ENCODE data around the gene MCTP2. TPM values are rescaled to one million over a fixed set of nuclear protein-coding genes. Genes with fewer than 3 reads are reported as not detected.

The MCTP2 gene
- total and polyA plus RNA-seq, 2 donors (not counting 1 experiment from before 2014, with no cell fraction given) = 38.3 to 64.8 TPM

- intact Hi-C loops (cut with micrococcal nuclease) = no loop called here
These were observed 141.5 kb downstream of the MCTP2 start for GRCh38 chr15:94372821-94373220.

GRCh38 chr15:94375997-94376396 lies 144.6 kb downstream of the MCTP2 start:
- no peaks in the 10 kb centered on the region for H4K20me1 ChIP-seq (ENCODE audit: control insufficient read depth, insufficient read depth, low read length, poor library complexity, severe bottlenecking)
- H3K27ac ChIP-seq (ENCODE audit: low read length in 2 of 2) = no peak overlapping the region
- no peaks in the 10 kb centered on the region for H3K4me1 ChIP-seq (ENCODE audit: control insufficient read depth in 2 of 2, insufficient read depth in 2 of 2, low read length in 2 of 2)
- intact Hi-C loops (cut with micrococcal nuclease) = no loop called here
- DNase-seq = no peak
- no peaks in the 10 kb centered on the region for H3K9me3 ChIP-seq (ENCODE audit: control extremely low read depth in 1 of 3, control insufficient read depth in 2 of 3, insufficient read depth in 1 of 3, low read length in 2 of 3)
- ChIA-PET CTCF (no interaction called here), POLR2A (no interaction called here)
- no peaks in the 10 kb centered on the region for H3K79me2 ChIP-seq (ENCODE audit: control insufficient read depth, insufficient read depth, low read length)
- WGBS (ENCODE audit: insufficient coverage) = 100% methylated on average over 1 of the region's 1 CpG
- H2AFZ ChIP-seq (ENCODE audit: insufficient read depth, low read depth, low read length, poor library complexity, severe bottlenecking) = no peak overlapping the region
- H3K36me3 ChIP-seq (replicated peaks in 1 of 2; ENCODE audit: control extremely low read depth in 1 of 2, control insufficient read depth in 1 of 2, extremely low read depth in 1 of 2, insufficient read depth in 2 of 2, low read length in 1 of 2) = peaks cover 2 to 61% of the 10 kb centered on the region in 2 experiments
- H3K4me3 ChIP-seq (ENCODE audit: control extremely low read depth in 1 of 5, extremely low read depth in 1 of 5, insufficient read depth in 1 of 5, low read depth in 2 of 5, low read length in 4 of 5) = no peak overlapping the region
- Mint-ChIP-seq H3K27ac (no peak overlapping the region), H3K9me3 (ENCODE audit: insufficient read depth) (no peaks in the 10 kb centered on the region), H3K4me3 (no peak overlapping the region), H3K4me1 (no peaks in the 10 kb centered on the region), H3K27me3 (no peaks in the 10 kb centered on the region)
- H3K27me3 ChIP-seq (replicated peaks in 1 of 4; ENCODE audit: control extremely low read depth in 1 of 4, control insufficient read depth in 3 of 4, insufficient read depth in 4 of 4, low read length in 3 of 4) = no peaks in the 10 kb centered on the region
- H3K9ac ChIP-seq (ENCODE audit: low read length) = no peak overlapping the region
- no peak for ATAC-seq (ENCODE audit: low read depth)
- TF ChIP-seq CTCF (IDR thresholded peaks at IDR 0.05) = no peak
- TF ChIP-seq EZH2 (IDR thresholded peaks at IDR 0.05; ENCODE audit: borderline replicate concordance, insufficient read depth, low read depth, low read length, poor library complexity, severe bottlenecking) = no peak
- no peak overlapping the region for H3K4me2 ChIP-seq (replicated peaks; ENCODE audit: low read depth, low read length, poor library complexity, severe bottlenecking)

More at GRCh38 chr15:94372821-94373220, 141.5 kb downstream of the MCTP2 start:
- Mint-ChIP-seq H3K9me3 (ENCODE audit: insufficient read depth) (no peaks in the 10 kb centered on the region), H3K27ac (no peak overlapping the region), H3K27me3 (no peaks in the 10 kb centered on the region), H3K4me3 (no peak overlapping the region), H3K4me1 (no peaks in the 10 kb centered on the region)
- CTCF ChIA-PET = no interaction called here
- WGBS (ENCODE audit: insufficient coverage) = 100% methylated on average over 2 of the region's 6 CpGs
- no peaks in the 10 kb centered on the region for H3K27me3 ChIP-seq (replicated peaks in 1 of 4; ENCODE audit: control extremely low read depth in 1 of 4, control insufficient read depth in 3 of 4, insufficient read depth in 4 of 4, low read length in 3 of 4)
- H3K36me3 ChIP-seq (replicated peaks in 1 of 2; ENCODE audit: control extremely low read depth in 1 of 2, control insufficient read depth in 1 of 2, extremely low read depth in 1 of 2, insufficient read depth in 2 of 2, low read length in 1 of 2) = peaks cover 3 to 81% of the 10 kb centered on the region in 2 experiments
- no peak overlapping the region for H3K4me3 ChIP-seq (ENCODE audit: control extremely low read depth in 1 of 5, extremely low read depth in 1 of 5, insufficient read depth in 1 of 5, low read depth in 2 of 5, low read length in 4 of 5)
- H3K27ac ChIP-seq (ENCODE audit: low read length in 2 of 2) = no peak overlapping the region
- TF ChIP-seq EZH2 (IDR thresholded peaks at IDR 0.05; ENCODE audit: borderline replicate concordance, insufficient read depth, low read depth, low read length, poor library complexity, severe bottlenecking) (no peak), CTCF (IDR thresholded peaks at IDR 0.05) (no peak)
- no peaks in the 10 kb centered on the region for H3K79me2 ChIP-seq (ENCODE audit: control insufficient read depth, insufficient read depth, low read length)
- H4K20me1 ChIP-seq (ENCODE audit: control insufficient read depth, insufficient read depth, low read length, poor library complexity, severe bottlenecking) = no peaks in the 10 kb centered on the region
- H3K9ac ChIP-seq (ENCODE audit: low read length) = no peak overlapping the region
- no peak overlapping the region for H3K4me2 ChIP-seq (replicated peaks; ENCODE audit: low read depth, low read length, poor library complexity, severe bottlenecking)
- POLR2A ChIA-PET = no interaction called here
- no peaks in the 10 kb centered on the region for H3K9me3 ChIP-seq (ENCODE audit: control extremely low read depth in 1 of 3, control insufficient read depth in 2 of 3, insufficient read depth in 1 of 3, low read length in 2 of 3)
- ATAC-seq (ENCODE audit: low read depth) (no peak), DNase-seq (no peak)
- no peaks in the 10 kb centered on the region for H3K4me1 ChIP-seq (ENCODE audit: control insufficient read depth in 2 of 2, insufficient read depth in 2 of 2, low read length in 2 of 2)
- H2AFZ ChIP-seq (ENCODE audit: insufficient read depth, low read depth, low read length, poor library complexity, severe bottlenecking) = no peak overlapping the region
